HEK293 (cell line): ENCODE data around the gene CCSER1.
"Not testable (repeated sequence)": the region's sequence is repeated elsewhere in the genome, so short reads cannot be mapped to it uniquely, and the experiment has no call there.

Experiments used
- CTCF ChIA-PET: fragments of 350-600 bp; formaldehyde crosslinking; extraction: SDS; loops from one replicate; lab custom pipeline; 2021; ENCODE audit warnings: antibody characterized with exemption; lab: Yijun Ruan, JAX
- POLR2A ChIA-PET: fragments of 300-600 bp; formaldehyde crosslinking; extraction: SDS; loops from one replicate; lab custom pipeline; 2020; ENCODE audit warnings: antibody characterized with exemption, inconsistent platforms; lab: Yijun Ruan, JAX
- H3K27ac ChIP-seq: fragments of 200-500 bp; sonication (Bioruptor generic); 2 replicates; pipeline ENCODE4 v1.5.1; 2014; ENCODE audit warnings: low read depth, low read length, control low read depth, inconsistent platforms; ENCODE audit errors: extremely low read depth
- H3K36me3 ChIP-seq, 2 experiments: fragments of 200-500 bp in 1 of 2; sonication (Bioruptor generic) in 1 of 2; 1 replicate in 1 of 2; 2 replicates in 1 of 2; pipeline ENCODE4 v1.5.1; 2014 to 2017; ENCODE audit warnings: inconsistent platforms in 2 of 2, low read length in 2 of 2; ENCODE audit not compliant: control insufficient read depth in 2 of 2, insufficient read depth in 1 of 2
- H3K4me1 ChIP-seq: fragments of 200-500 bp; sonication (Bioruptor generic); 2 replicates; pipeline ENCODE4 v1.5.1; 2014; ENCODE audit warnings: mild to moderate bottlenecking, low read length, inconsistent platforms; ENCODE audit not compliant: control insufficient read depth, insufficient read depth
- H3K4me3 ChIP-seq: 2 replicates; pipeline ENCODE4 v1.5.1; 2011; ENCODE audit warnings: low read depth, mild to moderate bottlenecking, control low read depth, low read length, moderate library complexity
- H3K9me3 ChIP-seq: fragments of 200-500 bp; sonication (Bioruptor generic); 2 replicates; pipeline ENCODE4 v1.5.1; 2014; ENCODE audit warnings: low read depth, low read length, inconsistent platforms; ENCODE audit not compliant: control insufficient read depth, insufficient read depth
- BCL11A ChIP-seq: fragments of 450-650 bp; formaldehyde crosslinking; IDR thresholded peaks from 2 replicates; pipeline ENCODE4 v1.5.1; 2016; ENCODE audit warnings: low read depth, missing biosample characterization, missing genetic modification characterization
- OSR2 ChIP-seq: fragments of 450-650 bp; formaldehyde crosslinking; IDR thresholded peaks from 2 replicates; pipeline ENCODE4 v1.5.1; 2016; ENCODE audit warnings: missing biosample characterization, missing genetic modification characterization
- SCRT2 ChIP-seq: fragments of 450-650 bp; formaldehyde crosslinking; IDR thresholded peaks from 2 replicates; pipeline ENCODE4 v1.5.1; 2016; ENCODE audit warnings: missing biosample characterization, missing genetic modification characterization
- ZBTB48 ChIP-seq: fragments of 450-650 bp; formaldehyde crosslinking; IDR thresholded peaks from 2 replicates; pipeline ENCODE4 v1.5.1; 2016; ENCODE audit warnings: missing biosample characterization, missing genetic modification characterization
- ZNF132 ChIP-seq: fragments of 450-650 bp; formaldehyde crosslinking; IDR thresholded peaks from 2 replicates; pipeline ENCODE4 v1.5.1; 2017; ENCODE audit warnings: missing biosample characterization, missing genetic modification characterization, borderline replicate concordance
- ZNF221 ChIP-seq: fragments of 450-650 bp; formaldehyde crosslinking; IDR thresholded peaks from 2 replicates; pipeline ENCODE4 v1.5.1; 2017; ENCODE audit warnings: missing biosample characterization, missing genetic modification characterization, borderline replicate concordance
- ZNF223 ChIP-seq: fragments of 450-650 bp; formaldehyde crosslinking; IDR thresholded peaks from 2 replicates; pipeline ENCODE4 v1.5.1; 2016; ENCODE audit warnings: missing biosample characterization, missing genetic modification characterization
- ZNF404 ChIP-seq: fragments of 450-650 bp; formaldehyde crosslinking; IDR thresholded peaks from 2 replicates; pipeline ENCODE4 v1.5.1; 2017; ENCODE audit warnings: missing biosample characterization, missing genetic modification characterization
- ZNF585B ChIP-seq: fragments of 450-650 bp; formaldehyde crosslinking; IDR thresholded peaks from 2 replicates; pipeline ENCODE4 v1.5.1; 2016; ENCODE audit warnings: missing biosample characterization, missing genetic modification characterization
- ZNF747 ChIP-seq: fragments of 450-650 bp; formaldehyde crosslinking; IDR thresholded peaks from 2 replicates; pipeline ENCODE4 v1.5.1; 2016; ENCODE audit warnings: missing biosample characterization, missing genetic modification characterization
- TF ChIP-seq, protein P1 (sequence below): IDR thresholded peaks from 2 replicates; pipeline ENCODE4 v1.6.1; 2011; ENCODE audit warnings: mild to moderate bottlenecking, low read depth, low read length, borderline replicate concordance
- TF ChIP-seq, protein P2 (sequence below): fragments of 450-650 bp; formaldehyde crosslinking; IDR thresholded peaks from 2 replicates; pipeline ENCODE4 v1.5.1; 2016; ENCODE audit warnings: missing biosample characterization, missing genetic modification characterization
- TF ChIP-seq, protein P3 (sequence below): fragments of 450-650 bp; formaldehyde crosslinking; optimal IDR thresholded peaks from 2 replicates; pipeline ENCODE3; 2016; ENCODE audit warnings: missing biosample characterization, mild to moderate bottlenecking, missing genetic modification characterization
- TF ChIP-seq, protein P4 (sequence below): sonication (generic); formaldehyde crosslinking; IDR thresholded peaks from 2 replicates; pipeline ENCODE4 v1.8.1; 2022; ENCODE audit warnings: mild to moderate bottlenecking, moderate library complexity, missing genetic modification reagents
- TF ChIP-seq, protein P5 (sequence below): fragments of 450-650 bp; formaldehyde crosslinking; IDR thresholded peaks from 2 replicates; pipeline ENCODE4 v1.5.1; 2016; ENCODE audit warnings: missing biosample characterization, missing genetic modification characterization, borderline replicate concordance
- TF ChIP-seq, protein P6 (sequence below): fragments of 450-650 bp; formaldehyde crosslinking; IDR thresholded peaks from 2 replicates; pipeline ENCODE4 v1.5.1; 2016; ENCODE audit warnings: missing biosample characterization, missing genetic modification characterization
- TF ChIP-seq, protein P7 (sequence below): fragments of 450-650 bp; formaldehyde crosslinking; IDR thresholded peaks from 2 replicates; pipeline ENCODE4; 2016; ENCODE audit warnings: missing biosample characterization, missing genetic modification characterization

The CCSER1 gene

DNA sequence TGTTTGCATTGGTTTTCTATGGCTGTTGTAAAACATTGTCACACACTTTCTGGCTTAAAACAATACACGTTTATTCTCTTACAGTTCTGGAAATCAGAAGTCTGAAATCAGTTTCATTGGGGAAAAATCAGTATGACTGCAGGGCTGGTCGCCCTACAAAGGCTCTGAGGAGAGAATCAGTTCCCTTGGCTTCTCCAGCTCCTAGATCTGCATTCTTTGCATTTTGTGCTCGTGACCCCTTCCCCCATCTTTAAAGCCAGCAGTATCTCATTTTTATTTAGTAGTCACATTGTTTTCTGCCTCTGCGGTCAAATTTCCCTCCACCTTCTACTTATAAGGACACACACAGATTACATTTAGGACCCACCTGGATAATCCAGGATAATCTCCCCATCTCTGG lies 1326.9 kb downstream of the CCSER1 start:
- POLR2A ChIA-PET: no interaction called here
- no peak overlapping the region for H3K27ac ChIP-seq
- no peaks in the 10 kb centered on the region for H3K36me3 ChIP-seq
- no peak for TF ChIP-seq BCL11A (tag by site-specific recombination)
- no peak for TF ChIP-seq ZNF747 (tag by site-specific recombination)
- no peak for TF ChIP-seq OSR2
- TF ChIP-seq, all 188 proteins: peak for 0
- CTCF ChIA-PET: no interaction called here
- H3K4me3 ChIP-seq: no peak overlapping the region
- no peaks in the 10 kb centered on the region for H3K4me1 ChIP-seq
- H3K9me3 ChIP-seq: no peaks in the 10 kb centered on the region

DNA sequence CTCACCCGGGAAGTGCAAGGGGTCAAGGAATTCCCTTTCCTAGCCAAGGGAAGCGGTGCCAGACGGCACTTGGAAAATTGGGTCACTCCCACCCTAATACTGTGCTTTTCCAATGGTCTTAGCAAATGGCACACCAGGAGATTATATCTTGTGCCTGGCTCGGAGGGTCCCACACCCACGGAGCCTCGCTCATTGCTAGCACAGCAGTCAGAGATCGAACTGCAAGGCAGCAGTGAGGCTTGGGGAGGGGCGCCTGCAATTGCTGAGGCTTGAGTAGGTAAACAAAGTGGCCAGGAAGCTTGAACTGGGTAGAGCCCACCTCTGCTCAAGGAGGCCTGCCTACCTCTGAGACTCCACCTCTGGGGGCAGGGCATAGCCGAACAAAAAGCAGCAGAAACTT lies 1335.4 kb downstream of the CCSER1 start:
- H3K4me1 ChIP-seq, CTCF ChIA-PET, H3K4me3 ChIP-seq, H3K9me3 ChIP-seq, POLR2A ChIA-PET, H3K27ac ChIP-seq, H3K36me3 ChIP-seq: not testable (repeated sequence)

DNA sequence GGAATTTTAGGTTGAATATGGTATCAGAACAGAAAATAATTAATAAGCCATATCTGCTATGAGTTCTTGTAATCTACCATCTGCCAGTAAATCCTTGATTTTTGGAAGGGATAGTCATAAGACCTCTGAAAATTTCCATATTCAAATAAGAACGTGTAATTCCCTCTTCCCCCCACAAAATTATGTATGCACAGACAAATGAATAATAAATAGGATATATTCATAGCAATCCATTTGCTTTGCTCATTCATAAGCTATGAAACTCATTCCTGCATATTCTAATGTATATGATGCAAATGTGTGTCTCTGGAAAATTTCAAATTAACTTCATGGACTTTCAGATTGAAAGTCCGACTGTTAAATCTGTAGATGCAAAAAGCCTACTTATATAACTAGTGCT lies 1343.5 kb downstream of the CCSER1 start:
- Histone ChIP-seq H3K36me3 (no peaks in the 10 kb centered on the region), H3K4me1 (no peaks in the 10 kb centered on the region), H3K9me3 (no peaks in the 10 kb centered on the region), H3K27ac (no peak overlapping the region), H3K4me3 (no peak overlapping the region)
- POLR2A ChIA-PET: no interaction called here
- CTCF ChIA-PET: no interaction called here
- TF ChIP-seq, protein P1, sequence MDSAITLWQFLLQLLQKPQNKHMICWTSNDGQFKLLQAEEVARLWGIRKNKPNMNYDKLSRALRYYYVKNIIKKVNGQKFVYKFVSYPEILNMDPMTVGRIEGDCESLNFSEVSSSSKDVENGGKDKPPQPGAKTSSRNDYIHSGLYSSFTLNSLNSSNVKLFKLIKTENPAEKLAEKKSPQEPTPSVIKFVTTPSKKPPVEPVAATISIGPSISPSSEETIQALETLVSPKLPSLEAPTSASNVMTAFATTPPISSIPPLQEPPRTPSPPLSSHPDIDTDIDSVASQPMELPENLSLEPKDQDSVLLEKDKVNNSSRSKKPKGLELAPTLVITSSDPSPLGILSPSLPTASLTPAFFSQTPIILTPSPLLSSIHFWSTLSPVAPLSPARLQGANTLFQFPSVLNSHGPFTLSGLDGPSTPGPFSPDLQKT: no peak
- TF ChIP-seq, protein P2, sequence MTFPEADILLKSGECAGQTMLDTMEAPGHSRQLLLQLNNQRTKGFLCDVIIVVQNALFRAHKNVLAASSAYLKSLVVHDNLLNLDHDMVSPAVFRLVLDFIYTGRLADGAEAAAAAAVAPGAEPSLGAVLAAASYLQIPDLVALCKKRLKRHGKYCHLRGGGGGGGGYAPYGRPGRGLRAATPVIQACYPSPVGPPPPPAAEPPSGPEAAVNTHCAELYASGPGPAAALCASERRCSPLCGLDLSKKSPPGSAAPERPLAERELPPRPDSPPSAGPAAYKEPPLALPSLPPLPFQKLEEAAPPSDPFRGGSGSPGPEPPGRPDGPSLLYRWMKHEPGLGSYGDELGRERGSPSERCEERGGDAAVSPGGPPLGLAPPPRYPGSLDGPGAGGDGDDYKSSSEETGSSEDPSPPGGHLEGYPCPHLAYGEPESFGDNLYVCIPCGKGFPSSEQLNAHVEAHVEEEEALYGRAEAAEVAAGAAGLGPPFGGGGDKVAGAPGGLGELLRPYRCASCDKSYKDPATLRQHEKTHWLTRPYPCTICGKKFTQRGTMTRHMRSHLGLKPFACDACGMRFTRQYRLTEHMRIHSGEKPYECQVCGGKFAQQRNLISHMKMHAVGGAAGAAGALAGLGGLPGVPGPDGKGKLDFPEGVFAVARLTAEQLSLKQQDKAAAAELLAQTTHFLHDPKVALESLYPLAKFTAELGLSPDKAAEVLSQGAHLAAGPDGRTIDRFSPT (tag by site-specific recombination): no peak
- TF ChIP-seq ZNF221 (tag by site-specific recombination) (no peak), ZNF132 (no peak), ZNF404 (tag by site-specific recombination) (no peak), ZNF223 (tag by site-specific recombination) (no peak), ZNF585B (tag by site-specific recombination) (no peak), ZBTB48 (tag by site-specific recombination) (no peak), SCRT2 (tag by site-specific recombination) (no peak)
- TF ChIP-seq, protein P3, sequence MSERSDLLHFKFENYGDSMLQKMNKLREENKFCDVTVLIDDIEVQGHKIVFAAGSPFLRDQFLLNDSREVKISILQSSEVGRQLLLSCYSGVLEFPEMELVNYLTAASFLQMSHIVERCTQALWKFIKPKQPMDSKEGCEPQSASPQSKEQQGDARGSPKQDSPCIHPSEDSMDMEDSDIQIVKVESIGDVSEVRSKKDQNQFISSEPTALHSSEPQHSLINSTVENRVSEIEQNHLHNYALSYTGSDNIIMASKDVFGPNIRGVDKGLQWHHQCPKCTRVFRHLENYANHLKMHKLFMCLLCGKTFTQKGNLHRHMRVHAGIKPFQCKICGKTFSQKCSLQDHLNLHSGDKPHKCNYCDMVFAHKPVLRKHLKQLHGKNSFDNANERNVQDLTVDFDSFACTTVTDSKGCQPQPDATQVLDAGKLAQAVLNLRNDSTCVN: no peak
- TF ChIP-seq, protein P4, sequence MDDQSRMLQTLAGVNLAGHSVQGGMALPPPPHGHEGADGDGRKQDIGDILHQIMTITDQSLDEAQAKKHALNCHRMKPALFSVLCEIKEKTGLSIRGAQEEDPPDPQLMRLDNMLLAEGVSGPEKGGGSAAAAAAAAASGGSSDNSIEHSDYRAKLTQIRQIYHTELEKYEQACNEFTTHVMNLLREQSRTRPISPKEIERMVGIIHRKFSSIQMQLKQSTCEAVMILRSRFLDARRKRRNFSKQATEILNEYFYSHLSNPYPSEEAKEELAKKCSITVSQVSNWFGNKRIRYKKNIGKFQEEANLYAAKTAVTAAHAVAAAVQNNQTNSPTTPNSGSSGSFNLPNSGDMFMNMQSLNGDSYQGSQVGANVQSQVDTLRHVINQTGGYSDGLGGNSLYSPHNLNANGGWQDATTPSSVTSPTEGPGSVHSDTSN (CRISPR knock-in tag): no peak
- TF ChIP-seq, protein P5, sequence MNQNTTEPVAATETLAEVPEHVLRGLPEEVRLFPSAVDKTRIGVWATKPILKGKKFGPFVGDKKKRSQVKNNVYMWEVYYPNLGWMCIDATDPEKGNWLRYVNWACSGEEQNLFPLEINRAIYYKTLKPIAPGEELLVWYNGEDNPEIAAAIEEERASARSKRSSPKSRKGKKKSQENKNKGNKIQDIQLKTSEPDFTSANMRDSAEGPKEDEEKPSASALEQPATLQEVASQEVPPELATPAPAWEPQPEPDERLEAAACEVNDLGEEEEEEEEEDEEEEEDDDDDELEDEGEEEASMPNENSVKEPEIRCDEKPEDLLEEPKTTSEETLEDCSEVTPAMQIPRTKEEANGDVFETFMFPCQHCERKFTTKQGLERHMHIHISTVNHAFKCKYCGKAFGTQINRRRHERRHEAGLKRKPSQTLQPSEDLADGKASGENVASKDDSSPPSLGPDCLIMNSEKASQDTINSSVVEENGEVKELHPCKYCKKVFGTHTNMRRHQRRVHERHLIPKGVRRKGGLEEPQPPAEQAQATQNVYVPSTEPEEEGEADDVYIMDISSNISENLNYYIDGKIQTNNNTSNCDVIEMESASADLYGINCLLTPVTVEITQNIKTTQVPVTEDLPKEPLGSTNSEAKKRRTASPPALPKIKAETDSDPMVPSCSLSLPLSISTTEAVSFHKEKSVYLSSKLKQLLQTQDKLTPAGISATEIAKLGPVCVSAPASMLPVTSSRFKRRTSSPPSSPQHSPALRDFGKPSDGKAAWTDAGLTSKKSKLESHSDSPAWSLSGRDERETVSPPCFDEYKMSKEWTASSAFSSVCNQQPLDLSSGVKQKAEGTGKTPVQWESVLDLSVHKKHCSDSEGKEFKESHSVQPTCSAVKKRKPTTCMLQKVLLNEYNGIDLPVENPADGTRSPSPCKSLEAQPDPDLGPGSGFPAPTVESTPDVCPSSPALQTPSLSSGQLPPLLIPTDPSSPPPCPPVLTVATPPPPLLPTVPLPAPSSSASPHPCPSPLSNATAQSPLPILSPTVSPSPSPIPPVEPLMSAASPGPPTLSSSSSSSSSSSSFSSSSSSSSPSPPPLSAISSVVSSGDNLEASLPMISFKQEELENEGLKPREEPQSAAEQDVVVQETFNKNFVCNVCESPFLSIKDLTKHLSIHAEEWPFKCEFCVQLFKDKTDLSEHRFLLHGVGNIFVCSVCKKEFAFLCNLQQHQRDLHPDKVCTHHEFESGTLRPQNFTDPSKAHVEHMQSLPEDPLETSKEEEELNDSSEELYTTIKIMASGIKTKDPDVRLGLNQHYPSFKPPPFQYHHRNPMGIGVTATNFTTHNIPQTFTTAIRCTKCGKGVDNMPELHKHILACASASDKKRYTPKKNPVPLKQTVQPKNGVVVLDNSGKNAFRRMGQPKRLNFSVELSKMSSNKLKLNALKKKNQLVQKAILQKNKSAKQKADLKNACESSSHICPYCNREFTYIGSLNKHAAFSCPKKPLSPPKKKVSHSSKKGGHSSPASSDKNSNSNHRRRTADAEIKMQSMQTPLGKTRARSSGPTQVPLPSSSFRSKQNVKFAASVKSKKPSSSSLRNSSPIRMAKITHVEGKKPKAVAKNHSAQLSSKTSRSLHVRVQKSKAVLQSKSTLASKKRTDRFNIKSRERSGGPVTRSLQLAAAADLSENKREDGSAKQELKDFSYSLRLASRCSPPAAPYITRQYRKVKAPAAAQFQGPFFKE (tag by site-specific recombination): no peak
- TF ChIP-seq, protein P6, sequence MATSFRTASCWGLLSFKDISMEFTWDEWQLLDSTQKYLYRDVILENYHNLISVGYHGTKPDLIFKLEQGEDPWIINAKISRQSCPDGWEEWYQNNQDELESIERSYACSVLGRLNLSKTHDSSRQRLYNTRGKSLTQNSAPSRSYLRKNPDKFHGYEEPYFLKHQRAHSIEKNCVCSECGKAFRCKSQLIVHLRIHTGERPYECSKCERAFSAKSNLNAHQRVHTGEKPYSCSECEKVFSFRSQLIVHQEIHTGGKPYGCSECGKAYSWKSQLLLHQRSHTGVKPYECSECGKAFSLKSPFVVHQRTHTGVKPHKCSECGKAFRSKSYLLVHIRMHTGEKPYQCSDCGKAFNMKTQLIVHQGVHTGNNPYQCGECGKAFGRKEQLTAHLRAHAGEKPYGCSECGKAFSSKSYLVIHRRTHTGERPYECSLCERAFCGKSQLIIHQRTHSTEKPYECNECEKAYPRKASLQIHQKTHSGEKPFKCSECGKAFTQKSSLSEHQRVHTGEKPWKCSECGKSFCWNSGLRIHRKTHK (tag by site-specific recombination): no peak
- TF ChIP-seq, protein P7, sequence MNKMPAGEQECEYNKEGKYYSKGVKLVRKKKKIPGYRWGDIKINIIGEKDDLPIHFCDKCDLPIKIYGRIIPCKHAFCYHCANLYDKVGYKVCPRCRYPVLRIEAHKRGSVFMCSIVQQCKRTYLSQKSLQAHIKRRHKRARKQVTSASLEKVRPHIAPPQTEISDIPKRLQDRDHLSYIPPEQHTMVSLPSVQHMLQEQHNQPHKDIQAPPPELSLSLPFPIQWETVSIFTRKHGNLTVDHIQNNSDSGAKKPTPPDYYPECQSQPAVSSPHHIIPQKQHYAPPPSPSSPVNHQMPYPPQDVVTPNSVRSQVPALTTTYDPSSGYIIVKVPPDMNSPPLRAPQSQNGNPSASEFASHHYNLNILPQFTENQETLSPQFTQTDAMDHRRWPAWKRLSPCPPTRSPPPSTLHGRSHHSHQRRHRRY (tag by site-specific recombination): no peak
